ENCODE data around the gene ZNF862. TPM values are rescaled to one million over a fixed set of nuclear protein-coding genes. Genes with fewer than 3 reads are reported as not detected.

The ZNF862 gene
- total RNA-seq, 1 experiment from 2014 or later: 42.4 TPM

DNA sequence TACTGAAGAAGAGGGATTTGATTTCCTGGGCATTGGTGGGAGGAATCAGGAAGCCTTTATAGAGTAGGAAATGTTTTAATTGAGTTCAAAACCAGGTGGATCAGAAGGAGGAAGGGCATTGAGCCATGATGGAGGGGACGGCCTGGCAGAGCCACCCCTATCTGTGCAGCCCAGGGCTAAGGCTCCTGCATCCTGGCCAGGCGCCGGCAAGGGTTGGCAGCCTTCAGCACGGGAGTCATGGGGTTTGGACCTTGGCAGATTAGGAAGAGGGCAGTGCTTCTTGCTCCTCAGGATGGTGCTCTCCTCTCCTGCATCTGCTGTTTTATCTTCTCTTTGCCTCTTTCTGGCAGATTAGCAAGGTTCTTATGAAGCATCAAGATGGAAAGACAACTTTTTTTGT lies 12.5 kb downstream of the ZNF862 start:
- Histone ChIP-seq H3K36me3 (ENCODE audit: low read depth) (no peaks in the 10 kb centered on the region), H3K9me3 (ENCODE audit: insufficient read depth, low read depth) (no peaks in the 10 kb centered on the region), H3K79me2 (ENCODE audit: low read depth) (no peaks in the 10 kb centered on the region), H3K4me1 (replicated peaks; ENCODE audit: insufficient read depth) (peaks cover 18% of the 10 kb centered on the region), H3K4me3 (no peak overlapping the region), H3F3A (ENCODE audit: insufficient read depth, low read depth) (no peaks in the 10 kb centered on the region; the same call in 1 of the 2 replicates), H3K9me2 (ENCODE audit: insufficient read depth) (no peaks in the 10 kb centered on the region), H4K20me1 (ENCODE audit: insufficient read depth) (no peaks in the 10 kb centered on the region), H3K4me2 (no peak overlapping the region), H3K27me3 (ENCODE audit: insufficient read depth, low read depth) (no peaks in the 10 kb centered on the region), H2AFZ (no peak overlapping the region), H3K27ac (no peak overlapping the region)
- CTCF ChIA-PET: no interaction called here
- intact Hi-C loops (cut with micrococcal nuclease; ENCODE audit: unreplicated experiment): no loop called here
- DNase-seq: no peak
- BruUV-seq (replicated peaks): no TSS peak
- TF ChIP-seq CTCF (conservative IDR thresholded peaks at IDR 0.05) (no peak), EZH2 (IDR thresholded peaks at IDR 0.05; ENCODE audit: low read depth) (no peak)
- POLR2A ChIA-PET (ENCODE audit: unreplicated experiment): no interaction called here

DNA sequence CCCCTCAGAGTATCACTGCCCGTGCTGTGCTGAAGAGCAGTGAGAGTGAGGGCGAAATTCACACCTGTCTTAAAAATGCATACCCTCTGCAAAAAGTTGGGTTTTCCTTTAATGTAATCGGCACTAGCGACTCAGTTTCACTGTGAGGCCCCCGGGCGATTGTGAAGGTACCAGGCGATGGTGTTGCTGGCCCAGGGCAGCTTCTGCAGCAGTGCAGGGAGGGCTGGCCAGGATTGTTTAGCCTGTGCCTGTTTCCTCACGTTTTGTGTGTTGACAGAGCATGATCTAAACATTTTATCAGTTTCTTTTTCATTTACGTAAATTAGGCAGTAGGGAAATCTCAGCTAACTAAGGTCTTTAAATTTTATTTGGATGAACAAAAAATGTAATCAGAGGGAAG lies 13.3 kb downstream of the ZNF862 start:
- no peak for DNase-seq
- no peak overlapping the region for H3K4me2 ChIP-seq
- no TSS peak for BruUV-seq (replicated peaks)
- intact Hi-C loops (cut with micrococcal nuclease; ENCODE audit: unreplicated experiment): no loop called here
- H3K9me2 ChIP-seq (ENCODE audit: insufficient read depth): no peaks in the 10 kb centered on the region
- no peak overlapping the region for H2AFZ ChIP-seq
- no peak overlapping the region for H3K27ac ChIP-seq
- H4K20me1 ChIP-seq (ENCODE audit: insufficient read depth): no peaks in the 10 kb centered on the region
- peaks cover 21% of the 10 kb centered on the region for H3K4me1 ChIP-seq (replicated peaks; ENCODE audit: insufficient read depth)
- H3K9me3 ChIP-seq (ENCODE audit: insufficient read depth, low read depth): no peaks in the 10 kb centered on the region
- no peak overlapping the region for H3K4me3 ChIP-seq
- ChIA-PET POLR2A (ENCODE audit: unreplicated experiment) (interaction anchor here (0.7 kb wide), 1 partner anchor 10 kb away, joined by 11 read pairs; no protein-coding TSS in a partner anchor), CTCF (no interaction called here)
- H3K36me3 ChIP-seq (ENCODE audit: low read depth): no peaks in the 10 kb centered on the region
- no peaks in the 10 kb centered on the region for H3K79me2 ChIP-seq (ENCODE audit: low read depth)
- H3F3A ChIP-seq (ENCODE audit: insufficient read depth, low read depth): no peaks in the 10 kb centered on the region; the same call in 1 of the 2 replicates
- no peaks in the 10 kb centered on the region for H3K27me3 ChIP-seq (ENCODE audit: insufficient read depth, low read depth)
- no peak for TF ChIP-seq CTCF (conservative IDR thresholded peaks at IDR 0.05)
- no peak for TF ChIP-seq EZH2 (IDR thresholded peaks at IDR 0.05; ENCODE audit: low read depth)

GRCh38 chr7:149853157-149853556 lies 15.0 kb downstream of the ZNF862 start:
- no peaks in the 10 kb centered on the region for H3K79me2 ChIP-seq (ENCODE audit: low read depth)
- peak in 1 of 2 experiments; percentile 32 for DNase-seq
- POLR2A ChIA-PET (ENCODE audit: unreplicated experiment): no interaction called here
- TF ChIP-seq EZH2 (IDR thresholded peaks at IDR 0.05; ENCODE audit: low read depth): no peak
- no peak for TF ChIP-seq CTCF (conservative IDR thresholded peaks at IDR 0.05)
- no peaks in the 10 kb centered on the region for H3K9me3 ChIP-seq (ENCODE audit: insufficient read depth, low read depth)
- no peak overlapping the region for H3K4me2 ChIP-seq
- no peaks in the 10 kb centered on the region; the same call in 1 of the 2 replicates for H3F3A ChIP-seq (ENCODE audit: insufficient read depth, low read depth)
- BruUV-seq (replicated peaks): no TSS peak
- CTCF ChIA-PET: no interaction called here
- no peaks in the 10 kb centered on the region for H3K9me2 ChIP-seq (ENCODE audit: insufficient read depth)
- no peak overlapping the region for H3K27ac ChIP-seq
- intact Hi-C loops (cut with micrococcal nuclease; ENCODE audit: unreplicated experiment): loop anchor here (1.0 kb wide), 1 partner anchor 15 kb away; the partner anchor contains the start of gene ZNF862
- H2AFZ ChIP-seq: no peak overlapping the region
- no peaks in the 10 kb centered on the region for H4K20me1 ChIP-seq (ENCODE audit: insufficient read depth)
- H3K36me3 ChIP-seq (ENCODE audit: low read depth): no peaks in the 10 kb centered on the region
- no peaks in the 10 kb centered on the region for H3K27me3 ChIP-seq (ENCODE audit: insufficient read depth, low read depth)
- H3K4me1 ChIP-seq (replicated peaks; ENCODE audit: insufficient read depth): peaks cover 21% of the 10 kb centered on the region
- H3K4me3 ChIP-seq: no peak overlapping the region
